Spinal cord (tissue), 10 donors: ENCODE results near the gene SIX5. TPM values are rescaled to one million over a fixed set of nuclear protein-coding genes. Genes with fewer than 3 reads are reported as not detected.

ENCODE experiments used
- DNase-seq, 6 donors: peaks; one replicate each; pipeline versions ENCODE4 v3.0.0 to v3.0.0-alpha.2; 2013 to 2015; ENCODE audit warnings: low spot score in 6 of 6, low read depth in 4 of 6
- H3K27ac ChIP-seq: one replicate; pipeline ENCODE4 v1.5.1; 2013; ENCODE audit warnings: low read depth, low read length, control low read depth
- H3K27me3 ChIP-seq: one replicate; pipeline ENCODE4 v1.6.1; 2013; ENCODE audit warnings: low read length; ENCODE audit not compliant: control insufficient read depth, insufficient read depth
- H3K36me3 ChIP-seq: one replicate; pipeline ENCODE4 v1.6.1; 2013; ENCODE audit warnings: low read length; ENCODE audit not compliant: control insufficient read depth, insufficient read depth
- H3K4me1 ChIP-seq: one replicate; pipeline ENCODE4 v1.6.1; 2013; ENCODE audit warnings: low read length; ENCODE audit not compliant: control insufficient read depth, insufficient read depth
- H3K4me3 ChIP-seq: one replicate; pipeline ENCODE4 v1.5.1; 2013; ENCODE audit warnings: low read depth, low read length, control low read depth
- H3K9me3 ChIP-seq: one replicate; pipeline ENCODE4 v1.6.1; 2013; ENCODE audit warnings: low read length; ENCODE audit not compliant: control insufficient read depth, insufficient read depth
- WGBS: methylation state at CpG from one replicate; pipeline ENCODE4 v1.1.5; 2013; ENCODE audit warnings: missing lambda C conversion rate; ENCODE audit not compliant: insufficient coverage; 5-methylcytosine and 5-hydroxymethylcytosine counted together
- polyA plus RNA-seq, 2 donors: library from polyadenylated mRNA; unstranded; fragments of 120-200 nt; gene quantifications; one replicate each; pipeline ENCODE4 v1.2.1, GENCODE V29; 2013; ENCODE audit not compliant: insufficient read length in 2 of 2
- total RNA-seq, 2 donors: library from RNA; depleted of rRNA in 1 of 2; stranded (reverse); fragments of 120-200 nt in 1 of 2; fragments of >200 nt in 1 of 2; gene quantifications; one replicate each; pipeline versions ENCODE4 v1.2.3 to v1.2.4, GENCODE V29; 2013 to 2014
- donor health status: healthy.

Gene SIX5
- total and polyA plus RNA-seq, 4 donors = 4.1 to 20.2 (median 14.4) TPM

DNA sequence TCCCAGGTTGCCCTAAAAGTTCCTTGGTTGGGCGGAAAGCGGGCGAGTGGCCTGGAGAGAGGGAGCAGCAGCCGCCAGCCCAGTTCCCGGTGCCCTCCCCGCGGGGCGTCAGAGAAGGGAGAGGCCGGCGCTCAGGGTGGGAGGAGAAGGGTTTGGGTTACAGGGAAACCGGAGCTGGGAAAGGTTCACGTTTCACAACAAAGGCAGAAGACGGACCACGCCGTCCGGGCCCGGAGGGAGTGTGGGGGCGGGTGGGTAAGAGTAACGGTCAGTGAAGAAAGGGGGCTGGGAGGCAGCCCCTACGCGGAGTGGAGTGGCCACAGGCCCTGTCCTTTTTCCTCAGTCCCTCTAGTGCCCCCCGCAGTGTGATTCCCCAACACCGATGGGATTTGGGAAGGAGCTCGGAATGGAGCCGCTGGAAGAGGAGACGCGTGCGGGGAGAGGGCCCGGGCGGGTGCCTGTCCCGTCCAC, 1.6 kb downstream of the SIX5 start:
- peak in 1 of 6 donors; percentile 65 for DNase-seq
- H3K9me3 ChIP-seq = no peaks in the 10 kb centered on the region
- WGBS = 4% methylated on average over 31 of the region's 31 CpGs
- H3K27ac ChIP-seq = peak overlapping the region; percentile 98
- H3K27me3 ChIP-seq = peaks cover 32% of the 10 kb centered on the region
- H3K4me3 ChIP-seq = peak overlapping the region; percentile 67
- peaks cover 76% of the 10 kb centered on the region for H3K4me1 ChIP-seq
- H3K36me3 ChIP-seq = peaks cover 36% of the 10 kb centered on the region

GRCh38 chr19:45766869-45767346, 2.1 kb downstream of the SIX5 start:
- Histone ChIP-seq H3K27ac (peak overlapping the region; percentile 98), H3K4me1 (peaks cover 76% of the 10 kb centered on the region), H3K27me3 (peaks cover 32% of the 10 kb centered on the region), H3K36me3 (peaks cover 31% of the 10 kb centered on the region), H3K4me3 (peak overlapping the region; percentile 67), H3K9me3 (no peaks in the 10 kb centered on the region)
- 28% methylated on average over 24 of the region's 24 CpGs for WGBS
- no peak for DNase-seq

GRCh38 chr19:45766296-45766868, 2.7 kb downstream of the SIX5 start:
- WGBS = 74% methylated on average over 17 of the region's 17 CpGs
- DNase-seq = no peak
- Histone ChIP-seq H3K4me1 (peaks cover 72% of the 10 kb centered on the region), H3K4me3 (peak overlapping the region; percentile 67), H3K36me3 (peaks cover 26% of the 10 kb centered on the region), H3K9me3 (no peaks in the 10 kb centered on the region), H3K27me3 (peaks cover 32% of the 10 kb centered on the region), H3K27ac (peak overlapping the region; percentile 98)

- no peak for DNase-seq
- peak overlapping the region; percentile 98 for H3K27ac ChIP-seq
- peaks cover 20% of the 10 kb centered on the region for H3K36me3 ChIP-seq
- peaks cover 32% of the 10 kb centered on the region for H3K27me3 ChIP-seq
- no peaks in the 10 kb centered on the region for H3K9me3 ChIP-seq
- peaks cover 66% of the 10 kb centered on the region for H3K4me1 ChIP-seq
- 67% methylated on average over 22 of the region's 23 CpGs for WGBS
- H3K4me3 ChIP-seq = no peak overlapping the region
Observed at GRCh38 chr19:45765702-45766295, 3.3 kb downstream of the SIX5 start.

GRCh38 chr19:45764945-45765701, 3.9 kb downstream of the SIX5 start:
- peaks cover 61% of the 10 kb centered on the region for H3K4me1 ChIP-seq
- H3K27ac ChIP-seq = no peak overlapping the region
- no peak overlapping the region for H3K4me3 ChIP-seq
- no peak for DNase-seq
- H3K36me3 ChIP-seq = peaks cover 20% of the 10 kb centered on the region
- H3K27me3 ChIP-seq = peaks cover 32% of the 10 kb centered on the region
- no peaks in the 10 kb centered on the region for H3K9me3 ChIP-seq
- 48% methylated on average over 14 of the region's 21 CpGs for WGBS

DNA sequence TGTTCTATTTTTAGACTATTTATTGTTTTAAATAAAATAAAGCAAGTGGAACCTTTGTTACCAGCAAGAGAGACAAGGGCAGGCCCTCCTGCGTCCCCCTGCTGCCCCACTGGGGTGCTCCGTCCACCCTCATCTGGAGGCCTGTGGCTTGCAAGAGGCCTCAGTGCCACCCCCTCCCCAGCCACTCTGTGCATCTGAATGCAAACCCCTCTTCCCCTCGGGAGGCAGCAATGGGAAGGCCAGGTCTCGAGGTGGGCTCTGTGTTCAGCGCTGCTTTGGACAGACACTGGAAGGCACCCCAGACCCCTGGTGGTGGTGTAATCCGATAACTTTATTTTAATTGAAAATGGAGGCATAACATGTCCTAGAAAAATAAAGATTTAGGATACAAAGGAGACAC, 4.6 kb downstream of the SIX5 start:
- Histone ChIP-seq H3K9me3 (no peaks in the 10 kb centered on the region), H3K27ac (no peak overlapping the region), H3K36me3 (peaks cover 20% of the 10 kb centered on the region), H3K27me3 (peaks cover 32% of the 10 kb centered on the region), H3K4me3 (no peak overlapping the region), H3K4me1 (peaks cover 54% of the 10 kb centered on the region)
- WGBS = 50% methylated on average over 3 of the region's 6 CpGs
- DNase-seq = no peak

DNA sequence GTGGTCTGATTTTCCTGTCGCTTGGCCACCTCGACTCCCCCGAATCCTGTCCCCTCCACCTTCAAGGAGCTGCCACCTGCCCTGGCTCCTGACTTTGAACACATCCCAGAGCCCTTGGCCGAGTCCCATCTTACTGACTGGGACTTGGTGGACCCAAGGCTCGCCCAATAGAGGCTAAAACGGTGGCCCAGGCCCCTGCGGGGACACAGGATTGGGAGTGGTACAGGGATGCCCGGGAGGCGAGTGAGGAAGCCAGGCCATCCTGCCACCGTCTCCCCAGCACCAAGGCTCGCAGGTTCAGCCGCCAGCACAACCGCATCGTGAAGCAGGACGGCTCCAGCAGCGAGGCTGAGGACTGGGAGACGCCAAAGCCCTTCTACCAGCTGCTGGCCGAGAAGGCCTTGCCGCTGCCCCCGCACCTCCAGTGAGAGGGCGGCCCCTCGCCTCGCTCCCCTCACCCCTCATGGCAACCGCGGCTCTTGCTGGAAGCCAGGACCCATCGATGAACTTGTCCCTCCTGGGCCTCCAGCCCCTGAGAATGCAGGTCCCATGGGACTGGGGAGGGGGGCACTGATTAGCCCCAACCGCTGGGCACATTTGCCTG, 5.3 kb downstream of the SIX5 start:
- DNase-seq = no peak
- Histone ChIP-seq H3K36me3 (peaks cover 20% of the 10 kb centered on the region), H3K9me3 (no peaks in the 10 kb centered on the region), H3K27ac (no peak overlapping the region), H3K4me3 (no peak overlapping the region), H3K4me1 (peaks cover 49% of the 10 kb centered on the region), H3K27me3 (peaks cover 30% of the 10 kb centered on the region)
- WGBS = 42% methylated on average over 25 of the region's 27 CpGs

DNA sequence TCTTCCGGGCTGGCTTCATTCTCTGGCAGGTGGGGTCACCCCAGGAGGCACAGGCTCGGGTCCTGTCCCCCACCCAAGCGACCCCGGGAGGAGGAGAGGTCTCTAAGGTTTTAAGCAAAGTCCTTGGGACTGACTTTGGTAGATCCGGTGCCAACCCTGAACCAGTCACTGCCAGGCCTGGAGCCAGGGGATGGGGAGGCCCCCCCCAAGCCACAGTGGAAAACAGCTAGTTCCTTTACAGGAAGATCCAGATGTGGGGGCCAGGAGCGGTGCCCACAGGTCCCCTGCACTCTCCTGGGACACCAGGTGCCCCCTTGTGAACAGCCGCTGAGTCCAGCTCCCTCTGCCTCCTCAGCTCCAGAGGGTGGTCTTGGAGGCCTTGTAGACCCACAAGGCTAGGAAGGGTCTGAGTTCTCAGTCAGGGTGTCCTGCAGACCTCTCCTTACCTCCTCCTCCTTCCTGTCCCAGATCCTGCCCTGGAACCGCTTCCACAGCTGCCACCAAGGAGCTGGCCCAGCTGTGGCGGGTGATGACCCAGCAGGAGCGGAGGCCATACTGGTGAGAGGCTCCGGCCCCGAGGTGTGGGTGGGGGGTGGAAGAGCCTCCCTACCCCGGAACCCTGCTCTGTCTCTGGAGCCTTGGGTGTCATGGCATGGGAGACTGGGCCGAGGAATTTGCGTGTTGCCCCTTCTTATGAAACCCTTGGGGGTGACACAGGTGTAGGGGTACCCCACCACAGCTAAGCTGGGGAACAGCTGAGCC, 6.0 kb downstream of the SIX5 start:
- H3K9me3 ChIP-seq = no peaks in the 10 kb centered on the region
- peaks cover 47% of the 10 kb centered on the region for H3K4me1 ChIP-seq
- WGBS = 91% methylated on average over 11 of the region's 15 CpGs
- no peak for DNase-seq
- H3K4me3 ChIP-seq = no peak overlapping the region
- H3K27me3 ChIP-seq = peaks cover 29% of the 10 kb centered on the region
- no peak overlapping the region for H3K27ac ChIP-seq
- H3K36me3 ChIP-seq = peaks cover 20% of the 10 kb centered on the region

DNA sequence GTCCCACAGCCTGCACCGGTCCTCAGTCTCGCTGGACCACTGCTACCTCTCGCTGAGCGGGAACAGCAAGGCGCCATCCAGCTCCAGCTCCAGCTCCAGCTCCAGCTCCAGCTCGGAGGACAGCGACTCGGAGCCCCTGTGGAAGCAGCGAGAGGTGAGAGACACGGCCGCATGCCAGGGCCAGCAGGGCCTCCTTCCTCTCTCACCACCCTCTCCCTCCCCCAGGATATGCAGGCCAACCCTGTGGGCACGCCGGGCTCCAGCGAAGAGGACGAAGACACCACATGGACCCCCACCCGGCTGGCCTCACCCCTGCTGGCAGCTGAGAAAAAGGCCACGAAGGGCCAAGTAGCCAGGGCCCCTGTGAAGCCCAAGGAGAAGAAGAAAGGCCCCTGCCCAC, 7.3 kb downstream of the SIX5 start:
- no peak overlapping the region for H3K27ac ChIP-seq
- H3K27me3 ChIP-seq = peaks cover 15% of the 10 kb centered on the region
- H3K4me1 ChIP-seq = peaks cover 34% of the 10 kb centered on the region
- H3K36me3 ChIP-seq = peaks cover 18% of the 10 kb centered on the region
- WGBS = 63% methylated on average over 17 of the region's 17 CpGs
- no peak for DNase-seq
- H3K9me3 ChIP-seq = no peaks in the 10 kb centered on the region
- no peak overlapping the region for H3K4me3 ChIP-seq
